NT2/D1 (cell line): Measurements from ENCODE around the gene AOAH.
"Not testable (repeated sequence)": the region's sequence is repeated elsewhere in the genome, so short reads cannot be mapped to it uniquely, and the experiment has no call there.

ENCODE experiments used
- SUZ12 ChIP-seq: IDR thresholded peaks from 2 replicates; pipeline ENCODE4 v1.6.1; 2011; ENCODE audit not compliant: insufficient read length, insufficient read depth; ENCODE audit errors: extremely low read depth
- YY1 ChIP-seq: IDR thresholded peaks from 2 replicates; pipeline ENCODE4 v1.6.1; 2011; ENCODE audit not compliant: insufficient read length, insufficient read depth
- ZNF274 ChIP-seq: IDR thresholded peaks from 2 replicates; pipeline ENCODE4 v1.6.1; 2011; ENCODE audit warnings: mild to moderate bottlenecking, low read depth, low read length

DNA sequence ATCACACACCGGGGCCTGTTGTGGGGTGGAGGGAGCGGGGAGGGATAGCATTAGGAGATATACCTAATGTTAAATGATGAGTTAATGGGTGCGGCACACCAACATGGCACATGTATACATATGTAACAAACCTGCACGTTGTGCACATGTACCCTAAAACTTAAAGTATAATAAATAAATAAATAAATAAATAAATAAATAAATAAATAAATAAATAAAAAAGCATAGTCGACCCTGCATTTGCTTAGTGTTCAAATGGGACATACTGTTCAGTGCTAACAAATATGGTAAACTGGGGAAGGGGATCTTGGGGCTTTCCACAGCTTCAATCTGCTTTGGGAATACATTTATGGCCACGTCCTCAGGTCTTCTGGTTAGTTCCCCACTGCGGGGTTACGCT lies 7.5 kb downstream of the AOAH start:
- TF ChIP-seq YY1, ZNF274, SUZ12: not testable (repeated sequence)
